G401.6 (cell line): Measurements from ENCODE around the gene SOX4.

ENCODE experiments used
- FAIRE-seq: peaks from 2 replicates; lab custom pipeline; 2012; peaks lifted over from hg19 to GRCh38; lab: Jason Lieb, UNC

Gene SOX4

DNA sequence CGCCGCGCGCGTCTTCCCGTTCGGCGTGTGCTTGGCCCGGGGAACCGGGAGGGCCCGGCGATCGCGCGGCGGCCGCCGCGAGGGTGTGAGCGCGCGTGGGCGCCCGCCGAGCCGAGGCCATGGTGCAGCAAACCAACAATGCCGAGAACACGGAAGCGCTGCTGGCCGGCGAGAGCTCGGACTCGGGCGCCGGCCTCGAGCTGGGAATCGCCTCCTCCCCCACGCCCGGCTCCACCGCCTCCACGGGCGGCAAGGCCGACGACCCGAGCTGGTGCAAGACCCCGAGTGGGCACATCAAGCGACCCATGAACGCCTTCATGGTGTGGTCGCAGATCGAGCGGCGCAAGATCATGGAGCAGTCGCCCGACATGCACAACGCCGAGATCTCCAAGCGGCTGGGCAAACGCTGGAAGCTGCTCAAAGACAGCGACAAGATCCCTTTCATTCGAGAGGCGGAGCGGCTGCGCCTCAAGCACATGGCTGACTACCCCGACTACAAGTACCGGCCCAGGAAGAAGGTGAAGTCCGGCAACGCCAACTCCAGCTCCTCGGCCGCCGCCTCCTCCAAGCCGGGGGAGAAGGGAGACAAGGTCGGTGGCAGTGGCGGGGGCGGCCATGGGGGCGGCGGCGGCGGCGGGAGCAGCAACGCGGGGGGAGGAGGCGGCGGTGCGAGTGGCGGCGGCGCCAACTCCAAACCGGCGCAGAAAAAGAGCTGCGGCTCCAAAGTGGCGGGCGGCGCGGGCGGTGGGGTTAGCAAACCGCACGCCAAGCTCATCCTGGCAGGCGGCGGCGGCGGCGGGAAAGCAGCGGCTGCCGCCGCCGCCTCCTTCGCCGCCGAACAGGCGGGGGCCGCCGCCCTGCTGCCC is 1.1 kb downstream of the SOX4 start:
- no peak for FAIRE-seq

DNA sequence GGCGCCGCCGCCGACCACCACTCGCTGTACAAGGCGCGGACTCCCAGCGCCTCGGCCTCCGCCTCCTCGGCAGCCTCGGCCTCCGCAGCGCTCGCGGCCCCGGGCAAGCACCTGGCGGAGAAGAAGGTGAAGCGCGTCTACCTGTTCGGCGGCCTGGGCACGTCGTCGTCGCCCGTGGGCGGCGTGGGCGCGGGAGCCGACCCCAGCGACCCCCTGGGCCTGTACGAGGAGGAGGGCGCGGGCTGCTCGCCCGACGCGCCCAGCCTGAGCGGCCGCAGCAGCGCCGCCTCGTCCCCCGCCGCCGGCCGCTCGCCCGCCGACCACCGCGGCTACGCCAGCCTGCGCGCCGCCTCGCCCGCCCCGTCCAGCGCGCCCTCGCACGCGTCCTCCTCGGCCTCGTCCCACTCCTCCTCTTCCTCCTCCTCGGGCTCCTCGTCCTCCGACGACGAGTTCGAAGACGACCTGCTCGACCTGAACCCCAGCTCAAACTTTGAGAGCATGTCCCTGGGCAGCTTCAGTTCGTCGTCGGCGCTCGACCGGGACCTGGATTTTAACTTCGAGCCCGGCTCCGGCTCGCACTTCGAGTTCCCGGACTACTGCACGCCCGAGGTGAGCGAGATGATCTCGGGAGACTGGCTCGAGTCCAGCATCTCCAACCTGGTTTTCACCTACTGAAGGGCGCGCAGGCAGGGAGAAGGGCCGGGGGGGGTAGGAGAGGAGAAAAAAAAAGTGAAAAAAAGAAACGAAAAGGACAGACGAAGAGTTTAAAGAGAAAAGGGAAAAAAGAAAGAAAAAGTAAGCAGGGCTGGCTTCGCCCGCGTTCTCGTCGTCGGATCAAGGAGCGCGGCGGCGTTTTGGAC is 2.0 kb downstream of the SOX4 start:
- no peak for FAIRE-seq

DNA sequence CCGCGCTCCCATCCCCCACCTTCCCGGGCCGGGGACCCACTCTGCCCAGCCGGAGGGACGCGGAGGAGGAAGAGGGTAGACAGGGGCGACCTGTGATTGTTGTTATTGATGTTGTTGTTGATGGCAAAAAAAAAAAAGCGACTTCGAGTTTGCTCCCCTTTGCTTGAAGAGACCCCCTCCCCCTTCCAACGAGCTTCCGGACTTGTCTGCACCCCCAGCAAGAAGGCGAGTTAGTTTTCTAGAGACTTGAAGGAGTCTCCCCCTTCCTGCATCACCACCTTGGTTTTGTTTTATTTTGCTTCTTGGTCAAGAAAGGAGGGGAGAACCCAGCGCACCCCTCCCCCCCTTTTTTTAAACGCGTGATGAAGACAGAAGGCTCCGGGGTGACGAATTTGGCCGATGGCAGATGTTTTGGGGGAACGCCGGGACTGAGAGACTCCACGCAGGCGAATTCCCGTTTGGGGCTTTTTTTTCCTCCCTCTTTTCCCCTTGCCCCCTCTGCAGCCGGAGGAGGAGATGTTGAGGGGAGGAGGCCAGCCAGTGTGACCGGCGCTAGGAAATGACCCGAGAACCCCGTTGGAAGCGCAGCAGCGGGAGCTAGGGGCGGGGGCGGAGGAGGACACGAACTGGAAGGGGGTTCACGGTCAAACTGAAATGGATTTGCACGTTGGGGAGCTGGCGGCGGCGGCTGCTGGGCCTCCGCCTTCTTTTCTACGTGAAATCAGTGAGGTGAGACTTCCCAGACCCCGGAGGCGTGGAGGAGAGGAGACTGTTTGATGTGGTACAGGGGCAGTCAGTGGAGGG is 2.8 kb downstream of the SOX4 start:
- FAIRE-seq: no peak

DNA sequence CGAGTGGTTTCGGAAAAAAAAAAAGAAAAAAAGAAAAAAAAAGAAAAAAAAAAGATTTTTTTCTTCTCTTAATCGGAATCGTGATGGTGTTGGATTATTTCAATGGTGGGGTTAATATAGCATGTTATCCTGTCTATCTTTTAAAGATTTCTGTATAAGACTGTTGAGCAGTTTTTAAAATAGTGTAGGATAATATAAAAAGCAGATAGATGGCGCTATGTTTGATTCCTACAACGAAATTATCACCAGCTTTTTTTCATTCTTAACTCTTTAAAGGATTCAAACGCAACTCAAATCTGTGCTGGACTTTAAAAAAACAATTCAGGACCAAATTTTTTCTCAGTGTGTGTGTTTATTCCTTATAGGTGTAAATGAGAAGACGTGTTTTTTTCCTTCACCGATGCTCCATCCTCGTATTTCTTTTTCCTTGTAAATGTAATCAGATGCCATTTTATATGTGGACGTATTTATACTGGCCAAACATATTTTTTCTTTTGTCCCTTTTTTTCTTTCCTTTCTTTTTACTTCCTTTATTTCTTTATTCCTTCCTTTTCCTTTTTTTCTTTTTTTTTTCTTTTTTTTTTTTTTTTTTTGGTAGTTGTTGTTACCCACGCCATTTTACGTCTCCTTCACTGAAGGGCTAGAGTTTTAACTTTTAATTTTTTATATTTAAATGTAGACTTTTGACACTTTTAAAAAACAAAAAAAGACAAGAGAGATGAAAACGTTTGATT is 3.6 kb downstream of the SOX4 start:
- FAIRE-seq: no peak

DNA sequence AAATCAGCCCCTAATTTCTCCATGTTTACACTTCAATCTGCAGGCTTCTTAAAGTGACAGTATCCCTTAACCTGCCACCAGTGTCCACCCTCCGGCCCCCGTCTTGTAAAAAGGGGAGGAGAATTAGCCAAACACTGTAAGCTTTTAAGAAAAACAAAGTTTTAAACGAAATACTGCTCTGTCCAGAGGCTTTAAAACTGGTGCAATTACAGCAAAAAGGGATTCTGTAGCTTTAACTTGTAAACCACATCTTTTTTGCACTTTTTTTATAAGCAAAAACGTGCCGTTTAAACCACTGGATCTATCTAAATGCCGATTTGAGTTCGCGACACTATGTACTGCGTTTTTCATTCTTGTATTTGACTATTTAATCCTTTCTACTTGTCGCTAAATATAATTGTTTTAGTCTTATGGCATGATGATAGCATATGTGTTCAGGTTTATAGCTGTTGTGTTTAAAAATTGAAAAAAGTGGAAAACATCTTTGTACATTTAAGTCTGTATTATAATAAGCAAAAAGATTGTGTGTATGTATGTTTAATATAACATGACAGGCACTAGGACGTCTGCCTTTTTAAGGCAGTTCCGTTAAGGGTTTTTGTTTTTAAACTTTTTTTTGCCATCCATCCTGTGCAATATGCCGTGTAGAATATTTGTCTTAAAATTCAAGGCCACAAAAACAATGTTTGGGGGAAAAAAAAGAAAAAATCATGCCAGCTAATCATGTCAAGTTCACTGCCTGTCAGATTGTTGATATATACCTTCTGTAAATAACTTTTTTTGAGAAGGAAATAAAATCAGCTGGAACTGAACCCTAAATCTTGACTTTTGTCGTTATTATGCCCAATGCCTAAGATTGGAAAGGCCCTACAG is 4.5 kb downstream of the SOX4 start:
- no peak for FAIRE-seq

DNA sequence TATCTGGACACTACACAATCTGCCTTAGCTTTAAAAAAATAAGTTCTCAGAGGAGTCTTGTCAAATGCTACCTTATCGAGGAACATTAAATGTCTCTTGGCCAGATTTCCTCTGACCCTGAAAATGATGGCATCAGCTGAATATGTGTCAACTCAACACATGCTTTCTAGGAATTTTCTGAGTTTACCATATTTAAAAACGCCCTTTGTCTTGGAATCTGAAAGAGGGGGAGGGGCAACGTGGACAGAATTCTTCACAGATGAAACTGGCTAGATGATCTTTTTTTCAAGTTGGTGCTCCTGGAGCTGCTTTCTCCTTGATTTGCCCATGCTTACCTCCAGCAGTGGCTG is 5.1 kb downstream of the SOX4 start:
- no peak for FAIRE-seq

DNA sequence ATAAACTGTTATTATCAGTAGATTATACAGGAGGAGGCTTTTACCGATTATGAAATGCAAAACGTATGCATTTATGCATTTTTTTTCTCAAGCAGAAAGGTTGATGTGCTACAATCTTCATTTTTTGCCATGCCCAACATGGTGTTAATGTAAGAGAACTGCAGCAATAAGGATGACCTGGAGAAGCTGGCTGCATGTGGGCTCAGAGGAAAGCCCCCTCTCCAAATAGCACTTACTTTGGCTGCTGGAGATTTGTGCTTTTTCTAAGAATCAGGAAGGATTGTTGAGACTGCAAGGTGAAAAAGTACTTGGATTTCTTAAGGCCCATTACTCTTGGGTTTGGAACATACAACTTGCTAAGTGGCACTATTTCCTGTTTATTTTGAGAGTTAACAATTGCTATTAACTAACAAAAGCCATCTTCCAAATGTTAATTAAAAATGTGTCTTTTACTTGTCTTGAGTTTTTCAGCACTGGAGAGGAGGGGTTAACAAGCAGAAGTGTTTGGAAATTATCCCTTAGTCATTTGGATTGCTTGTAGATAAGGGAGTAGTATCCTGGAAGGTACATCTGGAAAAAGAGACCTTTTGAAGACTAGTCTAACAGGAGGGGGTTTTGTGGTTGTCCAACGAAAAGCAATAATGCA is 5.6 kb downstream of the SOX4 start:
- FAIRE-seq: no peak

DNA sequence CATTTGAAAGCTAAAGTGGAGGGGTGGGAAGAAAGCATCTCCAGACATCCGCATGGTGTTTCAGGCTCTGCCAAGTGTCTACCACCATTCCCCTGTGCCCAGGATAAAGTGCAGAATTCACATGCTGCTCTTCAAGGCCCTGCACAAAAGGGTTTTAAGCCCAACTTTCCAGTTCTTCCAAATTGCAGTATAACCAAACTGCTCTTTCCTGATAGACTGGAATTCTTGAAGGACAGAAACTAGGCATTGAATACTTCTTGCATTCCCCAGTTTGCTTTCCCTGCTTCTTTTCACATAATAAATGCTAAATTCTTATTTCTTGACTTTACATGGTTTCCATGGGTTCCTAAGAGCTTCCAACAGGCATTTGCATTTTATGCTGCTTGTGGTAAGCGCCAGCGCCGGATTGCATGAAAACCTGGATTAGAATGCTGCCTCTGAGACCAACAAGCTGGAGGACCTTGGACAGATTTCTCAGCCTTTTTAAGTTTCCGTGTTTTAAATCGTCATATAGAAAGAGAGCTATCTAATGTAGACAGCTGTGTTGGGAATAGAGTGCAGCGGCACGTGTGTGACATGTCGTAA is 7.9 kb downstream of the SOX4 start:
- no peak for FAIRE-seq

DNA sequence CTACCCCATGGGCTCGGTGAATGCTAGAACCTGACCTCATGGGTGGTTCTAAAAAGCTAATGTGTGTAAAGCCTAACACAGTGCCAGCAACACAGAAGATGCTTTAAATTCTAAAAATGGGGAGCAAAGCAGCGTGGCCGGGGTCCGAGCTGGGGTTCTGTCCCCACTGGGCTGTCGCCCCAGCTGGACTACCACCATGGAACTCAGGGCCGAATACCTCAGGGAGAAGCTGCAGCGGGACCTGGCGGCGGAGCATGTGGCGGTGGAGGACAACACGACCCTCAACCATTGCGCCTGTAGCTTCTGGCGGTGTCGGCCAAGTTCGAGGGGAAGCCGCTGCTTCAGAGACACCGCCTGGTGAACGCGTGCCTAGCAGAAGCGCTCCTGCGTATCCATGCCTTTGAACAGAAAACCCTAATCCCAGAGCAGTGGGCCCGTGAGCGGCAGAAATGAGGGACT is 8.4 kb downstream of the SOX4 start:
- no peak for FAIRE-seq

DNA sequence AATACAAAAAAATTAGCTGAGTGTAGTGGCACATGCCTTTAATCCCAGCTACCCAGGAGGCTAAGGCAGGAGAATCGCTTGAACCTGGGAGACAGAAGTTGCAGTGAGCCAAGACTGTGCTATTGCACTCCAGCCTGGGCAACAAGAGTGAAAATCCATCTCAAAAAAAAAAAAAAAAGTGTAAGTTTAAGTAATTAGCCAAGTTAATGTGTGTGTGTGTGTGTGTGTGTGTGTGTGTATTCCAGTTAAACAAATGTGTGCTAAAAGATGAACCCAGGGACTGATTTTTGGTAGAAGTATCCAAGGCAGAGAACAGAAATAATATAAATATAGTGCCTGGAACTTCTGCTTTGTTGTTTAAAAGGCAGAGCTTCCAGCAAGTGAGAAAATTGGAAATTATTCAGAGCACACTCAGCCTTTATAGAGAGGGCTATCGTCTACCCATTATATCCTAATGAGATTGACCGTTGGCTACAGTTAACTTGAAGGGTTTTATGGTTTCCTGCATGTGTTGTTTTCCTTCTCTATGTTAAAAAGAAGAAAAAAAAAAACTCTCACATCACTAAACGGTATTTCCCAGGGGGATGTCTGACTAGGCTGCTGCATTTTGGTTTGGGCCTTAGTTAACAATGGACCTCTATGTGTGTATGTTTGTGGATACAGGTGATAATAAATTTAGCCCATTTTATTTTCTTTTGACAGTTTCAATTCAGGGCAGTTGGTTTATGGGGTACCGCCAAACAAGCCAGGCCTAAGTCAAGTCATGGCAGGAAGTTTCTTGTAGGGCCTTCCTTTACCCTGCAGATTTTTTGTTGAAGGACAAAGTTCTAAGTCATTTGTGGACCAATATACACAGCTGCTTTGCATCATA is 9.8 kb downstream of the SOX4 start:
- FAIRE-seq: no peak

DNA sequence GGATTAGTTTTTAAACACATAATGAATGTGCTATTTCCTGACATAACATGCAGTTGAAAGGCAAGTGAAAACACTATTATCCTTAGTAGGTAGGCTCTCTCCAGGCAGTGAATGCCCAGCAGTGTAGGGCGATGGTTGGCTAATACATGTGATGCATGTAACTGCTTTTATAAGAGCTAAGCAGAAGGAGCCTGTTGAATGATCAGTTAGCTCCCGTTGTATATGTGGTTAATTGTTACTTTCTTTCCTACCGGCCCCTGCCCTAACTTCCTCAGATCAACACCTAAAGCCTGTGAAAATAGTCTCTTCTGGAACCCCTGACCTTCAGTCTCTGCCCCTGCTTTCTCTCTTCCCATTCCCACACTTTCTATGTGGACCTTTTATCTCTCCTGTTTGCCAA is 10.5 kb downstream of the SOX4 start:
- FAIRE-seq: no peak

DNA sequence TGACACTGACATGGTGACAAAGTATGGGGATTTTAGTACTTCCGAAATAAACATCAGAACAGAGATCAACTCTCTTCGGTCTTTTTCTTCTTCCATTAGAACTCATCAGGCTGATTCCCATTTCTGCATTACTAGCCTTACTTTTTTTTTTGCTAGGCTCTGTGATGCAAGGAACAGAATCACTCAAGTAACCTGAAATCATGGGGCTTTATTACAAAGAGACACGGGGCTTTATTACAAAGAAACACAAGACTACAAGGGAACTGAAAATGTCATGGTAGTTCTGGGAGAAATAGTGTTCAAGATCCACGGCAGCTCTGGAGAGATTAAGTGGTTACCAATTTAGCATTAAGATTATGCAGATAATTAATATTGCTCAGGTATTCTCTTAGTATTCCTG is 11.6 kb downstream of the SOX4 start:
- FAIRE-seq: no peak

DNA sequence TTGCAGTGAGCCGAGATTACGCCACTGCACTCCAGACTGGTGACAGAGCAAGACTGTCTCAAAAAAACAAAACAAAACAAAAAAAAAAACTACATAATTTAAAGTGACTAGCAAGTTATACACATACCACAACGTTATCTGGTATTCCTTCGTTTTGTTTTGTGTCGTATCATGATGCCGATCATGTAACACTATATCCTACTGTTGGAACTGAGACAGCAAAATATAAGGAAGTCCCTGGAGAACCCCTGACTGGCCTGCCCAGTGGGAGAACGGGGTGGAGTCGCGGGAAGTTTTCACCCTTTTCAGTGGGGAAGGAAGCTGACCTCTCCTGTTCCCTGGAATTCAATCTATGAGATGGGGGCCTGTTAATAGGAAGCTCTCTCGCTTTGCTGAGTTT is 15.1 kb downstream of the SOX4 start:
- FAIRE-seq: no peak

DNA sequence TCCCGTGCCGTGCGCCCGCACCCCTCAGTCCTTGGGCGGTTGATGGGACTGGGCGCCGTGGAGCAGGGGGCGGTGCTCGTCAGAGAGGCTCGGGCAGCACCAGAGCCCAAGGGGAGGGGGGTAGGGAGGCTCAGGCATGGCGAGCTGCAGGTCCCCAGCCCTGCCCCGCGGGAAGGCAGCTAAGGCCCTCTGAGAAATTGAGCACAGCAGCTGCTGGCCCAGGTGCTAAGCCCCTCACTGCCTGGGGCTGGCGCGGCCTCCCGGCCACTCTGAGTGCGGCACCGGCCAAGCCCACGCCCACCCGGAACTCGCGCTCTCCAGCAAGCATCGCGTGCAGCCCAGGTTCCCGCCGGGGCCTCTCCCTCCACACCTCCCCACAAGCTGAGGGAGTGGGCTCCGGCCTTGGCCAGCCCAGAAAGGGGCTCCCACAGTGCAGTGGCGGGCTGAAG is 16.4 kb downstream of the SOX4 start:
- no peak for FAIRE-seq

DNA sequence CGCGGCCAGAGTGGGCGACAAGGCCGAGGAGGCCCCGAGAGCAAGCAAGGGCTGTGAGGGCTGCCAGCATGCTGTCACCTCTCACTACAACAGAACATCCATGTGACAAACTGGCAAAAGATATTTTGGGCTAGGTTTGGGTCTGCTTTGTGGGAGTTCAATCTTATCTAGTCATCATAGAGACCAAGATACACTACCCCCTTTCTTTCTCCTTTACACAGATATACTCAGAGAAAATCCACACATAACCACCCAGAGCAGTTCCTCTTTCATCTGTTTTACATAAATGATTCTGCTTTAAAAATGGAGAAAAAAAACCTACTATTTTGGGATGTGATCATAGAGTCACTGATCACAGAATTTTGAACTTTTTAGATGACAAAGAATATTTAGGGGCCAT is 16.8 kb downstream of the SOX4 start:
- FAIRE-seq: no peak

DNA sequence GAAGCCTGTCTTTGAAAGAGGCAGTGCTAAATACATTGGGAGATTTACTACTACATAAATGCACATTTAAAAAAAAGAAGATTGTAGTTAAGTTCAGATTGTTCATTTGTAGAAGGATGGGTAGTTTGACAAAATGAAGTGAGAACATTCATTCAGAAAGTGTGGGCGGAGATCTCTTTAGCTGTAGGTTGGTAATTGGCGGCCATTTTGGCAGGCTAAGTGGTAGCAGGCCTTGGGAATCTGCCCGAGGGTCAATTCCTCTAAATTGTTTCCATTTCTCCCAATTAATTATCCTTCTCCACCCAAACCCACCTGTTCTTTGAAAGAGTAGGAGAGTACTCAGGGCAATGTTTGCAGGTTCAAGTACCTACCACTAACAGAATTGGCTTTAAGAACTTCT is 17.9 kb downstream of the SOX4 start:
- FAIRE-seq: no peak

DNA sequence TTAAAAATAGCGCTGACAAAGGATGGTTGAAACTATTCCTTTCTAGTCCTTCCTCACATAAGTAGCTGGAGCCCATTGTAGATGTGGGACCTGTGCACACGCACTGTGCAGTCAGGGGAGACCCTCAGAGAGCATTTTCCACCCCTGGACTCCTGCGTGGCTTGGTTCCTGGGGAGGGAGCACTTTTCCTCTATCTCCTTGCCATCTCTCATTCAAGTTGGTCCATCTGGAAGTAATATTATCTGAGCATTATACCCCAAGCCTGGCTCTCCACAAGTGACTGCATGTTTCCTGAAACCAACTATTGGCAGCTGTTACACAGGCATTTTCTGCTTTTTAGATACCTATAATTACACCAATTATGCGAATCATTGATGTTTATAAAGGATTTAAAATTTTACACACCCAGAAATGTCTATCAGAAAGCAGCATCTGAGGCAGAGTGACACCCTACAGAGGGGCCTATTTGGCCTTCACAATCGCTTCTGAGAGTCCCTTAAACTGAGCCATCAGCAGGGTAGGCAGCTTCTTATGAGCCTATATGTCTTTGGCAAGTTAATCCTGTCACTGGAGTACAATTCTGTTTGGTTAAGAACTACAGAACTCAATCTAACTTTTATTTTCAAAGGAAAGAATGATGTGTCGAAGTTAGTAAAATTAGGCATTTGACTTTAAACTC is 18.7 kb downstream of the SOX4 start:
- FAIRE-seq: no peak

DNA sequence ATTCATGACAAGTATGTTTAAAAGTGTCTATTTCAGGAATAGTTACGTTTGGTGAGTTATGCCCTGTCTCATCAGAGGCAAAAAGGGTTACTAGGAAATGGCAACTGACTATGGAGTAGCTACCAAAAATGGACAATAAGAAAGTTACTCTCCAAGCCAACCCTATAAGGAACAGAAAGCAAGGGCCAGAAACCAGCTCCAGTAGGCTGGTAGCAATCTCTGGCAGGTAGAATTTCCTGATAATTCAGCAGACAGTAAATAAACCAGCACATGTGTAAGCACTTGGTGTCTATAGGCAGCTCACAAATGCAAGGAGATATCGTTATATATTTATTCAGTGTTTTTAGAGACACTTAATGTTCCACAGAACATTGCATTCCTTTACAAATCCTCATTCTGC is 20.3 kb downstream of the SOX4 start:
- FAIRE-seq: no peak
